HTERT RPE-1 (cell line): ENCODE results near the gene LTBP4.
"Not testable (repeated sequence)": the region's sequence is repeated elsewhere in the genome, so short reads cannot be mapped to it uniquely, and the experiment has no call there.

ENCODE experiments used
- in situ Hi-C: fragments of 300-500 bp; cut with MboI; formaldehyde crosslinking; loops from 4 replicates; pipeline ENCODE4 v1.14.3; 2020; ENCODE audit warnings: low sequenced_read_pairs

LTBP4 gene

GRCh38 chr19:40624369-40625153, 23.4 kb downstream of the LTBP4 start:
- in situ Hi-C loops: not testable (repeated sequence)

GRCh38 chr19:40625406-40626120, 24.4 kb downstream of the LTBP4 start:
- in situ Hi-C loops: no loop called here

DNA sequence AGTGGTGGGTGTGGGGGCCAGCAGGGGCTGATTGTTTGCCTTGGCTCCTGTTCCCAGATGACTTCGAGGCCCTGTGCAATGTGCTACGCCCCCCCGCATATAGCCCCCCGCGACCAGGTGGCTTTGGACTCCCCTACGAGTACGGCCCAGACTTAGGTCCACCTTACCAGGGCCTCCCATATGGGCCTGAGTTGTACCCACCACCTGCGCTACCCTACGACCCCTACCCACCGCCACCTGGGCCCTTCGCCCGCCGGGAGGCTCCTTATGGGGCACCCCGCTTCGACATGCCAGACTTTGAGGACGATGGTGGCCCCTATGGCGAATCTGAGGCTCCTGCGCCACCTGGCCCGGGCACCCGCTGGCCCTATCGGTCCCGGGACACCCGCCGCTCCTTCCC, 25.7 kb downstream of the LTBP4 start:
- in situ Hi-C loops: no loop called here

DNA sequence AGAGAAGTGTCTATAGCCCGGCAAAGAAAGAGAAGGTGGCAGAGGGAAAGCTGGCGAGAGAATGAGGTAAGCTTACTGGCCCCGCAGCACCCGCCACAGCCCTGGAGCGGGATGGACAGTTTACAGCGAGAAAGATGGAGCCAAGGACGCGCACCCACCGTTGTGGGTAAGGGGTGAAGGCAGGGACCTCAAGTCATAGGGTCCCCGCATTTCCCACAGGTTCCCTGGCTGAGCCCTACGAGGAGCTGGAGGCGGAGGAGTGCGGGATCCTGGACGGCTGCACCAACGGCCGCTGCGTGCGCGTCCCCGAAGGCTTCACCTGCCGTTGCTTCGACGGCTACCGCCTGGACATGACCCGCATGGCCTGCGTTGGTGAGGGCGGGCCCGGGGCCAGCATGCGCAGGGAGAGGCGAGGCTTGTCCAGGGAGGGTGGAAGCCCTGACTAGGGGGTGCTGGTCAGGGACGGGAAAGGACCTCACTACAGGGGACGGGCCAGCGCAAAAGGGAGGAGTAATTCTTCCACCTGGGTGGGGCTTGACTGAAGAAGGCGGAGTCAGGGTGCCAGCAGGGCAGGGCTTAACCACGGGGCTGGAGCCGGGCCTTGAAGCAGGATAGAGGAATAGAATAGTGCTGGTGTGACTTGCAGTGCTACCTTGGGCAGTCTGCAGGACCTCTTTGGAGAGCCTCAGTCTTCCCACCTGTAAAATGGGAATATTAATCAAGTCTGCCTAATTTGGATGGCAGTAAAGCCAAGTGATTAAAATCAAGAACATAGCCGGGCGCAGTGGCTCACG, 26.5 kb downstream of the LTBP4 start:
- in situ Hi-C loops: no loop called here

GRCh38 chr19:40629346-40629745, 28.2 kb downstream of the LTBP4 start:
- in situ Hi-C loops: no loop called here

- in situ Hi-C loops: no loop called here
Observed at GRCh38 chr19:40630571-40631160, 29.5 kb downstream of the LTBP4 start.

GRCh38 chr19:40632311-40633036, 31.3 kb downstream of the LTBP4 start:
- in situ Hi-C loops: no loop called here

GRCh38 chr19:40633207-40633606, 32.0 kb downstream of the LTBP4 start:
- in situ Hi-C loops: no loop called here

GRCh38 chr19:40638327-40638726, 37.2 kb downstream of the LTBP4 start:
- in situ Hi-C loops: no loop called here

GRCh38 chr19:40639638-40639982, 38.4 kb downstream of the LTBP4 start:
- in situ Hi-C loops: no loop called here

DNA sequence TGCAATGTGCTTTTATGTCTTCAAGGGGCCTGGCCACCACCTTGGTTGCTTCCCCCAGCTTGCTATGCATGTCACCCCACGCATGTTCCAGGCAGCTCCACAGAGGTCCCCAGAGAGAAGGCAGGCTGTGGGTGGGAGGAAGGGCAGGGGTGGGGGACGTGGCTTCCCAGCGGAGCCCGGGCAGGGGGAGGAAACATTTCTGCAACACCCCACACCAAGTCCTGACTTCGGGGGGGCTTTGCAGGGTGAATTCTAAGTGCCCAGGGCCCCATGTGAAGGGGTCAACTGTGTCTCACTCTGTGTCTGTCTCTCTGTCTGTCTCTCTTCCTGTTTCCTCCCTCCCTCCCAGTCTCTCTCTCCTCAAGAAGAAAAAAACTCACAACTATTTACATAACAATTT, 39.6 kb downstream of the LTBP4 start:
- in situ Hi-C loops: no loop called here

DNA sequence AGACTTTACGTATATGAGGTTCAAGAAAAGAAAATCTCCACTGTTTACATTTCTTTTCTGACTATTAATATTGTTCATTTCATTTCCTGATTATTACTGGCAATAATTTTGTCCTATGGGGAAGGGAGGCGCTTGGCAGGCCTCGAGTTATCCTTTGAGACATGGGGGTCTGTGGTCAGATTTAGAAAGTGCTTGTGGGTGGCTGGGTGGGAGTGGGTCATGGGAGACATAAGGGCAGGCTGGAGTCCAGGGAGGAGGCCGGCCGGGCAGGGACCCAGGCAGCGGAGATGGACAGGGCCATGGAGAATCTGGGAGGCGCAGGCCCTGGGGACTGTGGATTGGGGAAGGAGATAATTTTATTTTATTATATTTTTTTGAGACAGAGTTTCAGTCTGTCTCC, 40.1 kb downstream of the LTBP4 start:
- in situ Hi-C loops: no loop called here

DNA sequence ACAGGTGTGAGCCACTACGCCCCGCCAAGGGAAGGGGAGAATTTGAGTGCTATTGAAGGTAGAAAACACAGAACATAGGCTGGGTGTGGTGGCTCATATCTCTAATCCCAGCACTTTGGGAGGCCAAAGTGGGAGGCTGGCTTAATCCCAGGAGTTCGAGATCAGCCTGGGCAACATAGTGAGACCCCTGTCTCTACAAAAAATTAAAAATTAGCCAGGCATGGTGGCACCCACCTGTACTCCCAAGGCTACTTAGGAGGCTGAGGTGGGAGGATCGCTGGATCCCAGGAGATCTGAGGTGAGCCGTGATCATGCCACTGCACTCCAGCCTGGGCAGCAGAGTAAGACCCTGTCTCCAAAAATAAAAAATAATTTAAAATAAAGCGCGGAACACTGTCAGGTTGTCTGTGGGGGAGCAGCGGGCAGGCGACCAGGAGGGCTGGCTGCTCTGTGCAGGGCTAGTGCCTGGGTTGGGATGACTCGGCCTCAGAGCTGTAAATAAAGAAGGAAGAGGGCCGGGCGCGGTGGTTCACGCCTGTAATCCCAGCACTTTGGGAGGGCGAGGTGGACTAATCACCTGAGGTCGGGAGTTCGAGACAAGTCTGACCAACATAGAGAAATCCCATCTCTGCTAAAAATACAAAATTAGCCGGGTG, 41.0 kb downstream of the LTBP4 start:
- in situ Hi-C loops: no loop called here

- in situ Hi-C loops: no loop called here
Observed at GRCh38 chr19:40642757-40643305, 41.7 kb downstream of the LTBP4 start.

GRCh38 chr19:40646743-40647254, 45.6 kb downstream of the LTBP4 start:
- in situ Hi-C loops: no loop called here

GRCh38 chr19:40649903-40650675, 48.9 kb downstream of the LTBP4 start:
- in situ Hi-C loops: not testable (repeated sequence)

- in situ Hi-C loops: no loop called here
Observed at GRCh38 chr19:40650749-40651305, 49.7 kb downstream of the LTBP4 start.

GRCh38 chr19:40652303-40652702, 51.1 kb downstream of the LTBP4 start:
- in situ Hi-C loops: not testable (repeated sequence)

GRCh38 chr19:40655684-40656083, 54.5 kb downstream of the LTBP4 start:
- in situ Hi-C loops: not testable (repeated sequence)
